Measurements from ENCODE around the gene MYO3B. TPM values are rescaled to one million over a fixed set of nuclear protein-coding genes. Genes with fewer than 3 reads are reported as not detected.

MYO3B gene
- total and polyA plus RNA-seq, 2 of the 8 experiments (the other 6 are each of a cell fraction or from before 2014, with no cell fraction given), result 0.17 to 0.19 TPM

DNA sequence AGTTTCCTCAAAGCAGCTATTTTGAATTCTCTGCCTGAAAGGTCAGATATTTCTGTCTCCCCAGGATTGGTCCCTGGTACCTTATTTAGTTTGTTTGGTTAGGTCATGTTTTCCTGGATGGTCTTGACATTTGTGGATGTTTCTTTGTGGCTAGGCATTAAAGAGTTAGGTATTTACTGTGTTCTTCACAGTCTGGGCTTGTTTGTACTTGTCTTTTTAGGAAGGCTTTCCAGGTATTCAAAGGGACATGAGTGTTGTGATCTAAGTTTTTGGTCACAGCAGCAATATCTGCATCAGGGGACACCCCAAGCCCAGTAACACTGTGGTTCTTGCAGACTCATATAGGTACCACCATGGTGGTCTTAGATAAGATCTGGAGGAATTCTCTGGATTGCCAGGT is 11.8 kb downstream of the MYO3B start (continued):
- TF ChIP-seq CBX5 (IDR thresholded peaks at IDR 0.05; ENCODE audit: low read depth, low read length) (no peak), NANOG (IDR thresholded peaks at IDR 0.05; ENCODE audit: insufficient read depth, low read depth, low read length, poor library complexity, severe bottlenecking) (no peak), CREB1 (IDR thresholded peaks at IDR 0.05) (no peak)
